8988T (cell line): ENCODE results near the gene STRN.
"Not testable (repeated sequence)": the region's sequence is repeated elsewhere in the genome, so short reads cannot be mapped to it uniquely, and the experiment has no call there.

Experiments used
- DNase-seq: peaks from one replicate; pipeline ENCODE4 v3.0.0; 2011

STRN gene

GRCh38 chr2:36966370-36967235 is at the start of gene STRN:
Gene STRN, minus strand, starts transcription at chr2:36966536. Its CDS starts 73 bp downstream, at chr2:36966463.
- peak; percentile 91 for DNase-seq

DNA sequence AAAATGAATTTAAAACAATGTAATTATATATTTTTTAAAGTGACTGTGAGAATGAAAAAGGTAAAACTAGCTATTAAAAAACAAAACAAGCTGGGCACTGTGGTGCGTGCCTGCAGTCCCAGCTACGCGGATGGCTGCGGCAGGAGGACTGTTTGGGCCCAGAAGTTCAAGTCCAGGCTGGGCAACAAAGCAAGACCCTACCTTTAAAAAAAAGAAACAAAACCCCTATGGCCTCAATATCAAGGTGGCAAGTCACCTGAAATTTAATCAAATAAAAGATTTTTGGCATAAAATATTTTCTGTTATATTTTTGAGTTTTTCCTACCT is 46.9 kb upstream of the STRN start:
- no peak for DNase-seq

- no peak for DNase-seq
Measured at GRCh38 chr2:37011130-37011529, 44.8 kb upstream of the STRN start.

GRCh38 chr2:37005118-37005868 is 39.0 kb upstream of the STRN start:
- no peak for DNase-seq

- no peak for DNase-seq
Measured at GRCh38 chr2:37000988-37001556, 34.7 kb upstream of the STRN start.

- no peak for DNase-seq
Measured at GRCh38 chr2:37000318-37000717, 34.0 kb upstream of the STRN start.

- not testable (repeated sequence) for DNase-seq
Measured at GRCh38 chr2:36999416-36999815, 33.1 kb upstream of the STRN start.

- DNase-seq = no peak
Measured at GRCh38 chr2:36993841-36994620, 27.7 kb upstream of the STRN start.

DNA sequence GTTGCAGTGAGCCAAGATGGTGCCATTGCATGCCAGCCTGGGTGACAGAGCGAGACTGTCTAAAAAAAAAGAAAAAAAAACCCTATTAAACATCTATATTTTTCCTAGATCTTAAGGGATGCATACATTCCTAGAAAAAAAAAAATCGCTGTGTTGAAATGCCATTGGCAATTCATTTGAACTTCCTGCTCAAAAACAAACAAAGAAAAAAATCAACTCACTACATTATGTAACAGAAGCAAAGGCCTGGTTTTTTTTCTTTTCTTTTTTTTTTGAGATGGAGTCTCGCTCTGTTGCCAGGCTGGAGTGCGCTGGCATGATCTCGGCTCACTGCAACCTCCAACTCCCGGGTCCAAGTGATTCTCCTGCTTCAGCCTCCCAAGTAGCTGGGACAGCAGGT is 21.7 kb upstream of the STRN start:
- no peak for DNase-seq

GRCh38 chr2:36982467-36982866 is 16.1 kb upstream of the STRN start:
- DNase-seq = no peak

GRCh38 chr2:36981911-36982310 is 15.6 kb upstream of the STRN start:
- DNase-seq = no peak

GRCh38 chr2:36979007-36979406 is 12.7 kb upstream of the STRN start:
- DNase-seq = not testable (repeated sequence)

GRCh38 chr2:36976065-36976464 is 9.7 kb upstream of the STRN start:
- DNase-seq = no peak

- DNase-seq = no peak
Measured at GRCh38 chr2:36975306-36975705, 9.0 kb upstream of the STRN start.

DNA sequence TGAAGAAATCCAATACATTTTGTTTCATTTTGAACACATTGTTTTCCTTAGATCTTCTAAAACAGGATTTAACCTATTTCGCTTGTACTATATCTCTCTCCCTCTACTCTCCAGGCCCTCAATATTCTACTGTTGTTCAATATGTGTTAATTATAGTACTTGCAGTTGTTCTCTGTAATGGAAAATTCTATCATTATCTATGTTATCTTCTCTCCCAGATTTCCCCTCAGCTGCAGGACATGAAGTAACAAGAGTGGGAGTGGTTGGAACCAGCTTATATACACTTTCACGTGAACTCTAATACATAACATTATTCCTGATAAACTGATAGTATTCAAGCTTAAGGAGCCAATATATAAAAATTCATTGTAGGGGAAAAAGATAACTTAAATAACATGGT is 7.0 kb upstream of the STRN start:
- DNase-seq = no peak

GRCh38 chr2:36971990-36972389 is 5.7 kb upstream of the STRN start:
- no peak for DNase-seq

DNA sequence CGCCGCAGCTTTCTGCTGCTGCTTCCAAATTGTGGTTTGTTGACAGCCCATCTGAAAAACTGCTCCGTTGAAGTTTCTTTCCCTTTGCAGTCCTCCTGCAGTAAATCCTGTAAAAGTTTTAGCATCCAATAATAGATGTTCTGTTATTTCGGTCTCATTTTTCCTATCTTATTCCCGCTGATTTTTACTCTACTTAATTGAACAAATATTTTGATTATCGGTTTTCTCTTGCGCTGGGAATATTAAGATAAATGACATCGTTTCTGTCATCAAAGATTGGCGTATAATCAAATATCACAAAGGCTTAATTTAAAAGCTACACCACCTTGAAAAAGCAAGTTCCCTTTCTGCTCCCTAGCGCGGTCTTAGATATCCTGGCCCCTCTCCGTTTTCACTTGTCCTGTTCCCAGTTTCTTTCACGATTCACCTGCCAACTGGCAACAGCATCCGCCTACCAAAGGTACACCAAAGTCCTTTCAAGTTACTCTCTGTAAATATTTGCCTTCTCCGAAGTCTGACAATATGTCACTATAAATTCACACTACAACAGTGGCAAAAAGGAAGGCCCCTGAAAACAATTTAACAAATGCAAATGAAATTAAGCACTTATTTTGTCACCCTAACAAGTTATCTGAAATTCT is 1.0 kb upstream of the STRN start:
- DNase-seq = no peak

GRCh38 chr2:36965751-36966369 is 476 bp downstream of the STRN start:
- peak; percentile 44 for DNase-seq

DNA sequence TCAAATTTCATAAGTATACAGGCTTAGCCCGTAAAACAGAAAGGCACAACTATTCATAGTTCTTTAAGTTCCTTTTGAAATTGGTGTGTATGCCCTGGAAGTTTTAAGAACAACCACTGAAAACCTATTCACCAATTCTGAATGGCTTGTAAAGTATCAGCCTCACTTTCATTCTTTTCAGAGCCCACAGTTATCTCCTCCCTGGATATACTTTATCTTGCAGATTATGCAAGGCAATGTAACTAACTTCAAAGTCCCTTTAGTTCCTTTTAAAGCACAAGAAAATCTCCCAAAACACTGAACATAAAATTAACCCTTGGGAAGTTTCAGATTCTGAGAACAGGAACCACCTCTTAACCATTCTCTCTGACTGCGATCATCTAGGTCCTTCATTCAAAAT is 1.1 kb downstream of the STRN start:
- DNase-seq = no peak

GRCh38 chr2:36964496-36965058 is 1.8 kb downstream of the STRN start:
- no peak for DNase-seq

DNA sequence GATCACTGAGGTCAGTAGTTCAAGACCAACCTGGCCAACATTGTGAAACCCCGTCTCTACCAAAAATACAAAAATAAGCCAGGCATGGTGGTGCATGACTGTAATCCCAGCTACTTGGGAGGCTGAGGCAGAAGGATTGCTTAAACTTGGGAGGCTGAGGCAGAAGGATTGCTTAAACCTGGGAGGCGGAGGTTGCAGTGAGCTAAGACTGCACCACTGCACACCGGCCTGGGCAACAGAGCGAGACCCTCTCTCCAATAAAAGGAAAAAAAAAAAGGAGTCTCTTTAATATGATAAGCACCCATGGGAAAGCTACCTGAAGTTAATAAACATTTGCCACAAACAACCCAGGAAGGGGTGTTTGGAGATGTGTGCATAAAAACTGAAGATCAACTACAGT is 2.6 kb downstream of the STRN start:
- DNase-seq = no peak

GRCh38 chr2:36963106-36963505 is 3.2 kb downstream of the STRN start:
- no peak for DNase-seq
